Hepatic stellate cell (primary cell): ENCODE results near the gene SLC25A29.
"Not testable (repeated sequence)": the region's sequence is repeated elsewhere in the genome, so short reads cannot be mapped to it uniquely, and the experiment has no call there.

ENCODE experiments used
- DNase-seq: peaks from one replicate; pipeline ENCODE4 v3.0.0; 2011; ENCODE audit warnings: low spot score

SLC25A29 gene

GRCh38 chr14:100312110-100312876 is 6.0 kb upstream of the SLC25A29 start:
- DNase-seq: not testable (repeated sequence)

DNA sequence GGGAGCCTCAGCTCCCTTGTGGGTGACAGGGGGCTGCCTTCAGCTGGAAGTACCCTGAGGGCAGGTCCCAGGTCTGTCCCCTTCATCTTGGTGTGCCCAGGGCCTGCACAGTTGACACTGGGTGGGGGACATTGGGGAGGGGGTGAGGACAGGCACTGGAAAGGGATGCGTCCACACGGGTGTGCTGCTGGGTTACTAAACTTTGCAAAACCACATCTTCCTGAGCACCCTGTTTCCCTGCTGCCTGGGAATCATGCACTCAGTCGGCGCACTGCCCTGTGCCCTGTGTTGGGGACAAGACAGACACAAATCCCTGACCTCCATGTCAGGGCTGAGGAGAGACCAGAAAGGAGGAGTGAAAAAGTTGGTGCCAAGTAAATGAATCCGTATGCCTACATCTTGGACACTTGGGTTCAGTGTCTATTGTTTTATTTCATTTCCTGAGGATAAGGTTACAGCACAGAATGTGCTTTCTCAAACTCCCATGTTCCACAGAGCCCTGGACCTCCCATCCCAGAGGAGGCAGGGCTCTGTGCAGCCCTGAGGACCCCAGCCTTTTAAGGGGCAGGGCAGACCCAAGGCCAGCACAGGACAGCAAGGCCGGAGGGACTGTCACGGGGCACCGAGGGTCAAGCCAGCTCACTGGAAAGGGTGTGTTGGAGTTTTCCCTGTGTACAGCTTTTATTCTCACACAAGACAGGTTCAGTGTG is 2.9 kb upstream of the SLC25A29 start:
- no peak for DNase-seq

DNA sequence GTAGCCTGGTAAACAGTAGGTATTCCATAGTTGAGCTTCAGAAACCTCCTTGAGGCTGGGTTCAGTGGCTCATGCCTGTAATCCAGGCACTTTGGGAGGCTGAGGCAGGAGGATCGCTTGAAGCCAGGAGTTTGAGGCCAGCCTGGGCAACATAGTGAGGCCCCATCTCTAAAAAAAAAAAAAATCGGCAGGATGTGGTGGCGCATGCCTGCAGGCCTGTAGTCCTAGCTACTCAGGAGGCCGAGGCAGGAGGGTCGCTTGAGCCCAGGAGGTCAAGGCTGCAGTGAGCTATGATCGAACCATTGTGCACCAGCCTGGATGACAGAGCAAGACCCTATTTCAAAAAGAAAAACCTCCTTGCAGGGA is 2.2 kb upstream of the SLC25A29 start:
- DNase-seq: not testable (repeated sequence)

DNA sequence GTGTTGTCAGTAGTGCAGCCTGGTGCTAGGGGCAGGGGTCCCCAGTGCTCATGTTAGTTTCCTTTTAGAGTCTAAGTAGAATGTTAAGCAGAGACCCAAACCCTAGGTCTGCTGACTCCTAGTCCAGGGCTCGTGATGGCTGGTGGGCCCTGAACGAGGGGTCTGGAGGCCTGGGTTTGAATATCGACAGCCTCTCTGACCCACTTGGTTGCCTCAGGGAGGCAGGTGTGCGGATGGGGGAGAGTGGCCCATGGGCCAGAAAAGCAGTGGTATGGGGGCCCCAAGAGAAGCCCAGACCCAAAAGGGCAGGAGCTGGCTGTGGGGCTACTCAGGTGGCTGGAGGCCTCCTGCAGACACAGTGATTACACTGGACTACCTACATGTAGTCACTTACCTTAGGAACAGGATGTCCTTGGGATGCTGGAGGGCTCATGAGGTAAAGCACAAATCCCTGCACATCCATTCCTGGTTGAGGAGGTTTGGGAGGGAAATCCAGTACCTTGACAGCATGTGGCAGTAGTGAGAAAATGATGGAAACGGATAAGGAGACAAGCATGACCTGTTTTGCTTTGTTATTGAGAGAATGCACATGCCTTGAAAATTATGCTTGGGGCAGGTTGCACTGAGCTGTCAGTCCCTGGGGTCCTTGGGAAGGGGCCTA is 1.7 kb upstream of the SLC25A29 start:
- DNase-seq: no peak

- DNase-seq: no peak
Measured at GRCh38 chr14:100306998-100307765, 938 bp upstream of the SLC25A29 start.

GRCh38 chr14:100305324-100306100 is 732 bp downstream of the SLC25A29 start:
- no peak for DNase-seq

- DNase-seq: no peak
Measured at GRCh38 chr14:100304825-100305323, 1.4 kb downstream of the SLC25A29 start.

DNA sequence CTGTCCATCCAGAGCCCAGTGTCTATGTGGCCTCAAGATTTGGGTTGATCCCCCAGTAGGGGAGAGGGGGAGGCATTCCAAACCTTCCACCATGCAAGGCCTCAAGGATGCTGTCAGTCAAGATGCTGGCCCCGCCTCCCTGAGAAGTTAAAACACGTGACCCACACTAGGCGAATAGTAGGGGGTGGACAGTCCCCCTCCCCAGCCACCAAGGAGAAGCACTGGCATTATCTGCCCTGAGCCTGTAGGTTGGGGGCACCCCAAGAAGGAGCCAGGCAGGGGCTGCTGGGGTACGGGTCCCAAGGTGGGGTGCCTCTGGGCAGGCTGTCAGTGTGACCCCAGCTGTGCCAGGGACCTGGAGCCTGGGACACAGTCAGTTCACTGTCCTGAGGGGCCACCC is 2.3 kb downstream of the SLC25A29 start:
- no peak for DNase-seq

GRCh38 chr14:100303179-100303578 is 3.1 kb downstream of the SLC25A29 start:
- peak; percentile 58 for DNase-seq

DNA sequence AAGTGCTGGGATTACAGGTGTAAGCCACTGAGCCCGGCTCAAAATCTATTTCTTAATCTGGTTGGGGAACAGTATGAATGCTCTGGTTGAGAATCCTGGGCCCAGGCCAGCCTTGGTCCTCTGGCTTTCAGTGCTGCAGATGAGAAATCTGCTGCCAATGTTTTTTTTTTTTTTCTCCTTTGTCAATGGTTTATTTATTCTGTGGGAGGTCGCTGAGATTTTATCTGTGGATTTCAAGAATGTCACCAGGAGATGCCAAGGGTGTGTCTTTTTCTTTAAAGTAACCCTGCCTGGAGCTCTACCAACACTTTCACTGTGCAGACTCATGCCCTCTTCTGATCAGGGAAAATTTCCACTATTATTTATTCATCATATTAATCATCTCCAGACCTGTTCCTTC is 3.6 kb downstream of the SLC25A29 start:
- DNase-seq: no peak

DNA sequence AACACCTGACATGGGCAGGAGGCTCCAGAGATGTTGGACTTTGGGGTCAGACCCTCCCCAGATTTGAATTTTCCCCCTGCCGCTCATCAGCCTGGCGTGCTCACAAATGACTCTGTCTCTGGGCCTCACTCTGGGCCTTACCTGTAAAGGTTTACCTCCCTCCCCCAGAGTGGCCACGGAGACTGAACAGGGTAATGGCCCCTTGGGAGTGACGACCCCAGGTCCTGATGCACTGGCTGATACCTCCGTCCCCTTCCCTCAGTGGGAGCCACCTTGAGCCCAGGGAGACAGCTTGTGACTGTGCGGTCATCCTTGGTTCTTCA is 7.0 kb downstream of the SLC25A29 start:
- DNase-seq: no peak

- DNase-seq: no peak
Measured at GRCh38 chr14:100298551-100299237, 7.5 kb downstream of the SLC25A29 start.

DNA sequence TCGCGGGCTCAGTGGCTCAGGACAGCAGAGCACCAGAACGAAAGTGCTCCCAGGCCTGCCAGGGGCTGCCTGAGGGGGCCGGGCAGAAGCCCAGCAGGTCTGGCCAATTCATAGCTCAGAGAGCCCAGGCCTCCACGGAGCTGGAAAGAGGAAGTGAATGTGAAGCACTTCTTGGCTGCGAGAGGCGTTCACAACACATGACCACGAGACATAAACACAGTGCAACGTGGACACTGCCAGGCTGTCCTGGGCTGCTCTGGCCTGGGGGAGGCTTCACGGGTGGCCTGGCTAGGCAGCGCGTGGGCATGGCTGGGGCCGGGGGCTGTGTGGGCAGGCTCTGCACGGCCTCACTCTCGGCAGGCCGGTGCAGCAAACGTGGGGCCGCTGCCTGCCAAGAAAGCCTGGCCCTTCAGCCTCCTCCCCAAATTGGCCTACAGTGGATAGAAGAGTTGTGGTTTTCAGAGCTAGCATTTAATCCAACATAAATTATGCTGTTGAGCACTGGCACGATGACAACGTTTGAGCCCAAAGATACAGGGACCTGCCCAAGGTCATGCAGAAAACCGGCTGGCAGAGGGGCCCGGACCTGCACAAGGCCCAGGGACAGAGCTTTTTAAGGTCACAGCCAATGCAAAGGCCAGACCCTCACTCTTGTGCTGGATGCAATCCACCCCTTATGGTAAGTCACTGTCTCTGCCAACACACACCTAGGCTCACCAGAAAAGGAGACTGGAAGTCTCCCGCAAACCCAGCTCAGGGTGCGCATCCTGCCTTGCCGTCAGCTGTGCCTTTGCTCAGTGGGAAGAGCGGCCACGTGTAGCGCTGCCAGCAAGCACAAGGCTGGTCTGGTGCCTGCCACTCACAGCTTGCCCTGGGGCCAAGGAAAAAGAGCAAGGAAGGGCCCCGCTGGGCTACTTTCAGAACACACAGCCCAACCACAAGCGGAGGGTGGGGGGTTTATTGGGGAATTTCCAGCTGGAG is 8.6 kb downstream of the SLC25A29 start:
- peak; percentile 77 for DNase-seq

DNA sequence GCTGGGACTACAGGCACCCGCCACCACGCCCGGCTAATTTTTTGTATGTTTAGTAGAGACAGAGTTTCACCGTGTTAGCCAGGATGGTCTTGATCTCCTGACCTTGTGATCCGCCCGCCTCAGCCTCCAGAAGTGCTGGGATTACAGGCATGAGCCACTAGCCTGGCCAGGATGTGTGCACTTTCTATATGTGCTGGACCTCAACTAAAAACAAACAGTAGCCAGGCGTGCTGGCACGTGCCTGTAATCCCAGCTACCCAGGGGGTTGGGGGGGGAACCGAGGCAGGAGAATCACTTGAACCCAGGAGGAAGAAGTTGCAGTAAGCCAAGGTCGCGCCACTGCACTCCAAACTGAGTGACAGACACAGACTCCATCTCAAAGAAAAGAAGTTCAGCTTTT is 9.5 kb downstream of the SLC25A29 start:
- DNase-seq: not testable (repeated sequence)

- DNase-seq: no peak
Measured at GRCh38 chr14:100296106-100296651, 10.1 kb downstream of the SLC25A29 start.

DNA sequence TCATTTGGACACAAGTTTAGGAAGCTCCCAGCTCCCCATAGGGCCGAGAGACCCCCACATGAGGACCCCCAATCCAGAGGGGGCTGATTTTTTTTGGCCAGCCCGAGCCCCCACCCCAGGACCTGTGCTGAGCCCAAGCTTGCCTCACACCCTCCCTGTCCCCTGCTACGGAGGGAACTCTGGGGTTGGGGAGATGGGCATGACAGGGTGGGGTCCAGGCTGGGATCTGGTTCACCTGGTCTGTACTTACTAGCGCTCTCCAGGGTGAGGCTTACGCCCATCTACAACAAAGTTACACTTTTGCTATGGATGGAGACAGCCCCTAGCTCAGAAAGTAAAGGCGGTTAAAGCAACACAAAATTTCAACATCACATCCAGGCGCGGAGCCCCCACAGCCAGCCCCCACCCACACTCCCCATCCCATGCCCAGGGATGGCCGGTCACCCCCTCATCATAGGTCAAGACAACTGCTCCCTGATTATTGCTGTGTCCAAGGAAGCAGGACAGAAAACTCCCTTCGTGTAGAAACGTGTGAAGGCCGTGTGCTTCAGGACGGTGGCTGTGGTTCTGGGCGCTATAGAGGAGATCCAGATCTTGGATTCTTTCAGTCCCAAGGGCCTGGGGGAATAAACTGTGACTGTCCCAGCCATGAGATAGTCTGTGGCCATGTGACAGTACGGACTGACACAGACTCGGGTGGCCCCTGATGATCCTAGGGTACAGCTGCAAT is 10.7 kb downstream of the SLC25A29 start:
- DNase-seq: no peak

- no peak for DNase-seq
Measured at GRCh38 chr14:100294963-100295330, 11.3 kb downstream of the SLC25A29 start.

DNA sequence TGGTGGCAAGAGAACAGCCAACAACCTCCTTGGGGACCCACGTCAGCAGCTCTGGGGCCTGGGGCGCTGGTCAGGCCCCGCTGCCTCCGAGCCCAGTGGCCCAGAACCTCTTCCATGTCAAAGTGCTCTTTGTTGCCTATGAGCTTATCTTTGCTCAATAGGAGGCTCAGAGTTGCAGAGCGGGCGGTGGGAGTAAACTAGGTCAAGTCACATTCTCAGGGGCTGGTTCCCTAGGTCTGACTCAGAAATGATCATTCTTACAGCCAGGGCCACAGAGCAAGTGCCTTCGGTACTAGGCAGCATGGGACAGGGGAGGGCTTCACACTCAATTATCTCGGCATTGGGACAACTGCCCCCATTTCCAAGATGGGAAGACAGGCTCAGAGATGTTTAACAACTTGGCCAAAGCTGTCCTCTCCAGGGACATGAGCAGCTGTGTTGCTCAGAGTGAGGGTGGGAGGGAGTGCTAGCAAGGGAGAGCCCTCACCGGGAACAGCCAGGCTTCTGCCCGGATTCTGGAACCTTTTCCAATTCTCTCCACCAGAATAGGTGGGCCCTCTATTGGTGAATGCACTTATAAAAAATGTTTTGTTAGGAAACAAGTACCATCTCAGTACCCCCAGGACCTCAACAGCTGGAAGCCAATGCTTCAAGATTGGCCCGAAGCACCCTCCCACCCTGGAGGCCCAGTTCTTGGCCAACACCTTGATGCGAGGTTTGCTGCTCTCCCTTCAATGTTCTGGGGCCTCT is 11.9 kb downstream of the SLC25A29 start:
- DNase-seq: no peak
